HCT116 (cell line): Measurements from ENCODE around the gene FAM170B.

Experiments
- ATF3 ChIP-seq: IDR thresholded peaks from 2 replicates; pipeline ENCODE4 v1.6.1; 2012
- CTCF ChIP-seq, 3 experiments: fragments of 200-600 bp in 1 of 3; sonication (generic) in 1 of 3; IDR thresholded peaks in 2 of 3; conservative IDR thresholded peaks in 1 of 3; 2 replicates each; pipeline ENCODE4 v1.5.1; 2012 to 2017; ENCODE audit warnings: low read depth in 2 of 3, low read length in 2 of 3, antibody characterized with exemption in 1 of 3, borderline replicate concordance in 1 of 3, control low read depth in 1 of 3, mild to moderate bottlenecking in 1 of 3, mixed read lengths in 1 of 3, mixed run types in 1 of 3, moderate library complexity in 1 of 3; ENCODE audit not compliant: insufficient read depth in 1 of 3
- EGR1 ChIP-seq: IDR thresholded peaks from 2 replicates; pipeline ENCODE4 v1.6.1; 2012; ENCODE audit warnings: low read depth
- EZH2 ChIP-seq: fragments of 200-600 bp; sonication (generic); IDR thresholded peaks from 2 replicates; pipeline ENCODE4 v1.6.1; 2017; ENCODE audit warnings: antibody characterized with exemption, mixed run types
- EZH2phosphoT487 ChIP-seq: fragments of 200-600 bp; IDR thresholded peaks from 2 replicates; pipeline ENCODE4 v1.6.1; 2018; ENCODE audit warnings: antibody characterized with exemption, borderline replicate concordance
- MAX ChIP-seq: IDR thresholded peaks from 2 replicates; pipeline ENCODE4 v1.6.1; 2012
- POLR2A ChIP-seq: IDR thresholded peaks from 2 replicates; pipeline ENCODE4 v1.7.0; 2011; ENCODE audit warnings: borderline replicate concordance; ENCODE audit not compliant: insufficient read depth, insufficient read length; ENCODE audit errors: extremely low read depth
- POLR2AphosphoS5 ChIP-seq: IDR thresholded peaks from 2 replicates; pipeline ENCODE4 v1.6.1; 2011; ENCODE audit warnings: mild to moderate bottlenecking, low read depth, low read length, moderate library complexity
- RAD21 ChIP-seq: IDR thresholded peaks from 2 replicates; pipeline ENCODE4 v1.6.1; 2012; ENCODE audit warnings: low read depth, mild to moderate bottlenecking
- SIN3A ChIP-seq: IDR thresholded peaks from 2 replicates; pipeline ENCODE4 v1.6.1; 2012; ENCODE audit warnings: low read depth
- SRF ChIP-seq: IDR thresholded peaks from 2 replicates; pipeline ENCODE4 v1.6.1; 2012; ENCODE audit warnings: low read depth
- TCF7L2 ChIP-seq: IDR thresholded peaks from 2 replicates; pipeline ENCODE4 v1.7.0; 2011; ENCODE audit warnings: borderline replicate concordance, inconsistent platforms; ENCODE audit not compliant: insufficient read depth, insufficient read length; ENCODE audit errors: extremely low read depth
- YY1 ChIP-seq: IDR thresholded peaks from 2 replicates; pipeline ENCODE4 v1.6.1; 2011; ENCODE audit warnings: low read length, low read depth, moderate library complexity, mild to moderate bottlenecking; ENCODE audit not compliant: insufficient replicate concordance; ENCODE audit errors: extremely low read depth
- ZBTB33 ChIP-seq: IDR thresholded peaks from 2 replicates; pipeline ENCODE4 v1.6.1; 2011; ENCODE audit warnings: mild to moderate bottlenecking, low read length, moderate library complexity; ENCODE audit not compliant: insufficient replicate concordance; ENCODE audit errors: extremely low read depth

- TF ChIP-seq CTCF (IDR thresholded peaks at IDR 0.05 in 2 of 3, conservative IDR thresholded peaks at IDR 0.05 in 1 of 3; ENCODE audit: borderline replicate concordance in 1 of 3, insufficient read depth in 1 of 3, low read depth in 2 of 3, low read length in 2 of 3) = no peak
- no peak for TF ChIP-seq MAX
- no peak for TF ChIP-seq ATF3
- no peak for TF ChIP-seq SIN3A
- TF ChIP-seq EGR1 = no peak
- no peak for TF ChIP-seq TCF7L2
- no peak for TF ChIP-seq EZH2
- no peak for TF ChIP-seq POLR2AphosphoS5
- TF ChIP-seq POLR2A = no peak
- no peak for TF ChIP-seq EZH2phosphoT487
- no peak for TF ChIP-seq SRF
- no peak for TF ChIP-seq YY1
- TF ChIP-seq RAD21 = no peak
- TF ChIP-seq ZBTB33 = no peak
Observed at GRCh38 chr10:49170632-49171325, 37.0 kb upstream of the FAM170B start.
